CD8-positive, alpha-beta memory T cell (primary cell): ENCODE results near the gene SNTG2. TPM values are rescaled to one million over a fixed set of nuclear protein-coding genes. Genes with fewer than 3 reads are reported as not detected.

Experiments
- CTCF ChIA-PET: fragments of 350-600 bp; sonication (Branson Sonifier 250); formaldehyde crosslinking; loops from one replicate; lab custom pipeline; 2021; ENCODE audit warnings: antibody characterized with exemption; lab: Charles Lee
- POLR2A ChIA-PET: fragments of 350-600 bp; sonication (Branson Sonifier 250); formaldehyde crosslinking; loops from one replicate; lab custom pipeline; 2021; ENCODE audit warnings: antibody characterized with exemption; lab: Charles Lee
- DNase-seq, 5 donors: peaks; one replicate each; pipeline versions ENCODE4 v3.0.0 to v3.0.0-alpha.2; 2020 to 2022; ENCODE audit warnings: mixed read lengths in 1 of 5
- H3K27ac ChIP-seq: one replicate; pipeline ENCODE4 v1.7.0; 2013; ENCODE audit warnings: low read depth, mild to moderate bottlenecking, low read length, moderate library complexity
- H3K27me3 ChIP-seq: 2 replicates; pipeline ENCODE4 v1.7.0; 2013; ENCODE audit warnings: low read length, mild to moderate bottlenecking; ENCODE audit not compliant: insufficient read depth, poor library complexity, severe bottlenecking
- H3K36me3 ChIP-seq: 2 replicates; pipeline ENCODE4 v1.7.0; 2013; ENCODE audit warnings: mild to moderate bottlenecking, low read length, moderate library complexity; ENCODE audit not compliant: insufficient read depth
- H3K4me1 ChIP-seq: 2 replicates; pipeline ENCODE4 v1.7.0; 2013; ENCODE audit warnings: mild to moderate bottlenecking, low read length, moderate library complexity; ENCODE audit not compliant: insufficient read depth
- H3K4me3 ChIP-seq: 2 replicates; pipeline ENCODE4 v1.7.0; 2013; ENCODE audit warnings: mild to moderate bottlenecking, low read length
- H3K9me3 ChIP-seq: 2 replicates; pipeline ENCODE4 v1.7.0; 2013; ENCODE audit warnings: mild to moderate bottlenecking, low read length
- H3K27ac Mint-ChIP-seq, 8 donors: one replicate each; pipeline ENCODE4 v1.8.0; 2020 to 2021; ENCODE audit warnings: mixed read lengths in 8 of 8, mild to moderate bottlenecking in 6 of 8, inconsistent platforms in 3 of 8, moderate library complexity in 3 of 8
- H3K27me3 Mint-ChIP-seq, 2 donors: one replicate each; pipeline ENCODE4 v1.8.0; 2020 to 2021; ENCODE audit warnings: mixed read lengths in 2 of 2, mild to moderate bottlenecking in 1 of 2, moderate library complexity in 1 of 2
- H3K36me3 Mint-ChIP-seq, 3 donors: one replicate each; pipeline ENCODE4 v1.8.0; 2020 to 2021; ENCODE audit warnings: mixed read lengths in 3 of 3, inconsistent platforms in 1 of 3, mild to moderate bottlenecking in 1 of 3
- H3K4me1 Mint-ChIP-seq, 3 donors: one replicate each; pipeline ENCODE4 v1.8.0; 2020 to 2021; ENCODE audit warnings: mixed read lengths in 3 of 3, inconsistent platforms in 1 of 3, mild to moderate bottlenecking in 1 of 3
- H3K4me3 Mint-ChIP-seq, 7 donors: one replicate each; pipeline ENCODE4 v1.8.0; 2020 to 2021; ENCODE audit warnings: mixed read lengths in 7 of 7, mild to moderate bottlenecking in 6 of 7, moderate library complexity in 4 of 7, inconsistent platforms in 2 of 7
- H3K9me3 Mint-ChIP-seq, 5 donors: one replicate each; pipeline ENCODE4 v1.8.0; 2020 to 2022; ENCODE audit warnings: mixed read lengths in 5 of 5, mild to moderate bottlenecking in 3 of 5, moderate library complexity in 2 of 5, inconsistent platforms in 1 of 5
- polyA plus RNA-seq: library from polyadenylated mRNA; unstranded; fragments of 300-500 nt; fragmentation: Illumina TruSeq; gene quantifications from one replicate; pipeline ENCODE4 v1.2.3, GENCODE V29; 2021
- total RNA-seq, 2 experiments: library from RNA; stranded (reverse); gene quantifications; one replicate each; pipeline ENCODE4 v1.2.3, GENCODE V29; 2021

The SNTG2 gene
- total and polyA plus RNA-seq, 3 experiments from 2014 or later = 0.30 to 1.7 (median 1.3) TPM

DNA sequence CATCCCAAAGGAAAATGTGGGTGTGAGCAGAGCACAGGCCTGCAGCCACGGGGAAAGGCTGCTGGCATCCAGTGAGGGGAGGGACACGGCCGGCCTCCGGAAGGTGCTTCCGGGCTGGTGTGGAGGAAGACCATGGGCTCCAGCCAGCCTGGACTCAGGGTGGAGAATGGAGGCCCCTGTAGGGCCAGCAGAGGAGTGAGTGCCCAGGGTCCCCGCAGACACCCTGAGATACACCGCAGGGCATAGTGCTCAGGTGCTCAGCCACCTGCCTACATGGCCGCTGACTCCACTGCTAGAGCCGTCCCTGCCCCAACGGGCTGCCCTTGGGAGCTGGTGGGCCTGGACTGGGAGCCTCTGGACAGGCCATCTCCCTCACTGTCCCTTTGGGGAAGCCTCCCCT lies 28.5 kb upstream of the SNTG2 start:
- H3K27ac ChIP-seq = no peak overlapping the region
- H3K36me3 ChIP-seq = no peaks in the 10 kb centered on the region
- no peaks in the 10 kb centered on the region for H3K9me3 ChIP-seq
- CTCF ChIA-PET = no interaction called here
- no peak overlapping the region for H3K4me3 Mint-ChIP-seq
- H3K4me1 ChIP-seq = no peaks in the 10 kb centered on the region
- POLR2A ChIA-PET = no interaction called here
- H3K9me3 Mint-ChIP-seq = no peaks in the 10 kb centered on the region
- H3K36me3 Mint-ChIP-seq = no peaks in the 10 kb centered on the region
- H3K27me3 Mint-ChIP-seq = peaks cover 6 to 20% of the 10 kb centered on the region in 2 donors
- no peak overlapping the region for H3K27ac Mint-ChIP-seq
- DNase-seq = no peak
- H3K4me3 ChIP-seq = no peak overlapping the region
- H3K27me3 ChIP-seq = no peaks in the 10 kb centered on the region
- H3K4me1 Mint-ChIP-seq = no peaks in the 10 kb centered on the region

DNA sequence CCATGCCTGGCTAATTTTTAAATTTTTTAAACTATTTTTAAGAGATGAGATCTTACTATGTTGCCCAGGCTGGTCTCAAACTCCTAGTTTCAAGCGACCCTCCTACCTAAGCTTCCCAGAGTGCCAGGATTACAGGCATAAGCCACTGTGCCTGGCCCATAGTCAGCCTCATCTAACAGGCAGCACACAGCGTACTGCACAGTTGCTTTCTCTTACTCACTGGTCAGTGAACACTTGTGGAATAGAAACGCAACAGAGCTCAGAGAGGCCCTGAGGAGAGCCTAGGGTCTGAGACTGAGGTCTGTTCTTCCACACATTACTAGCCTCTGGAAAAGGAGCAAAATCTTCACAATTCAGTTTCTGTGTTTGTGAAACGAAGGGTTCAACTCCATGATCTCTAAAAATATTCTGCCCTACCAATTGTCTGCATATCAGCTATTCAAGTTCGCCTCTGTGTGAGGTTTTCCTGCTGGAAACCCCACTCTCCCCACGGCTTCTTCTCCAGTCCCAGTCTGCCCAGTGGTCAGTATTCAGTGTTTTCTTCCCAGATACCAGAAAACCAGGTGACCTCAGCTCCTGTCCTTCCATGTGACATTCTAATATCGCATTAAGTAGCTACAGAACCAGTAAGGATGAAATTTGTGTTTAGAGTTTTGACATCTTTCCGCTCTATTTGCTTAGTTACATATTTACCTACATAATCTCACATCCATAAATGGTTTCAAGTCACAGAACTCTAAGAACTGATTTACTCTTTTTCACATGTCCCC lies 26.6 kb upstream of the SNTG2 start:
- H3K27ac Mint-ChIP-seq = no peak overlapping the region
- H3K9me3 Mint-ChIP-seq = no peaks in the 10 kb centered on the region
- H3K4me1 ChIP-seq = no peaks in the 10 kb centered on the region
- no peaks in the 10 kb centered on the region for H3K36me3 Mint-ChIP-seq
- no peak overlapping the region for H3K4me3 Mint-ChIP-seq
- ChIA-PET CTCF (no interaction called here), POLR2A (no interaction called here)
- H3K36me3 ChIP-seq = no peaks in the 10 kb centered on the region
- H3K27ac ChIP-seq = no peak overlapping the region
- H3K4me3 ChIP-seq = no peak overlapping the region
- no peak for DNase-seq
- H3K4me1 Mint-ChIP-seq = no peaks in the 10 kb centered on the region
- no peaks in the 10 kb centered on the region for H3K27me3 ChIP-seq
- no peaks in the 10 kb centered on the region for H3K9me3 ChIP-seq
- H3K27me3 Mint-ChIP-seq = peaks cover 6 to 20% of the 10 kb centered on the region in 2 donors

DNA sequence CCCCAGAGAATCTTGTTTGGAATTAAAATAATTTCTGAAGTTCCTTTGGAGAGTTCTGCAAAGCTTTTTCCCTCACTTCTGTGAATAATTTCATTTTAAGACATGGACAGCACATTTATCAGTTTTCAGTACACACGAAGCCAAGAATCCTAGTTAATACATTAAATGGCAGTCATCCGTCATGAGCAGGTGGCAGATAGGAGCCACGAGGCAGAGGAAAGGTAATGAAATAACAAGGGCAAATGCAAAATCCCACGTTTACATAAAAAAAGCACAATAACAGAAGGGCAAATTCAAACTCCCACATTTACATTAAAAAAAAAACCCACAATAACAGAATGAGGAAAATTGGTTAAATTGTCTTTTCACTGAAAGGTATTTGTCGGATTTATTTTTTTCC lies 25.9 kb upstream of the SNTG2 start:
- Histone ChIP-seq H3K4me3 (no peak overlapping the region), H3K27me3 (no peaks in the 10 kb centered on the region), H3K27ac (no peak overlapping the region), H3K36me3 (no peaks in the 10 kb centered on the region), H3K4me1 (no peaks in the 10 kb centered on the region), H3K9me3 (no peaks in the 10 kb centered on the region)
- Mint-ChIP-seq H3K27ac (no peak overlapping the region), H3K4me1 (no peaks in the 10 kb centered on the region), H3K27me3 (peaks cover 6 to 20% of the 10 kb centered on the region in 2 donors), H3K9me3 (no peaks in the 10 kb centered on the region), H3K36me3 (no peaks in the 10 kb centered on the region), H3K4me3 (no peak overlapping the region)
- ChIA-PET POLR2A (no interaction called here), CTCF (no interaction called here)
- DNase-seq = no peak

DNA sequence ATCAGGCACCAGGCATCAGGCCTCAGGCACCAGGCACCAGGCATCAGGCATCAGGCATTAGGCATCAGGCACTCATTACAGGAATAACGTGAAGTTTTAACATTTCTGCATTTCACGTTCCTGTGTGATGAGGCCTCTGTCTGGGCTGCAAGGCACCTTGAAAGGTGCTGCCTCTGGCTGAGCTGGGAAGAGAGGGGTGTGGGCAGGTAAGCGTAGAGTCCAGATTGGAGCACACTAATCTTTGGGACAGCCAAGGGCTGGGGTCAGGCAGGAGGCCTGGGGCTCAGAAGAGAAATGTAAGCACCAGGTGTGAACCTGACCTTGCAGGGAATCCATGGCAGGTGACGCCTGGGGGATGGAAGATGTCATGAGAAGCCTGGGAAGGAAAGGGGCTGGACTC lies 25.3 kb upstream of the SNTG2 start:
- Histone ChIP-seq H3K36me3 (no peaks in the 10 kb centered on the region), H3K27ac (no peak overlapping the region), H3K4me1 (no peaks in the 10 kb centered on the region), H3K4me3 (no peak overlapping the region), H3K9me3 (no peaks in the 10 kb centered on the region), H3K27me3 (no peaks in the 10 kb centered on the region)
- no peak for DNase-seq
- ChIA-PET POLR2A (no interaction called here), CTCF (no interaction called here)
- Mint-ChIP-seq H3K27me3 (peaks cover 7 to 20% of the 10 kb centered on the region in 2 donors), H3K9me3 (no peaks in the 10 kb centered on the region), H3K36me3 (no peaks in the 10 kb centered on the region), H3K4me1 (no peaks in the 10 kb centered on the region), H3K4me3 (no peak overlapping the region), H3K27ac (no peak overlapping the region)

DNA sequence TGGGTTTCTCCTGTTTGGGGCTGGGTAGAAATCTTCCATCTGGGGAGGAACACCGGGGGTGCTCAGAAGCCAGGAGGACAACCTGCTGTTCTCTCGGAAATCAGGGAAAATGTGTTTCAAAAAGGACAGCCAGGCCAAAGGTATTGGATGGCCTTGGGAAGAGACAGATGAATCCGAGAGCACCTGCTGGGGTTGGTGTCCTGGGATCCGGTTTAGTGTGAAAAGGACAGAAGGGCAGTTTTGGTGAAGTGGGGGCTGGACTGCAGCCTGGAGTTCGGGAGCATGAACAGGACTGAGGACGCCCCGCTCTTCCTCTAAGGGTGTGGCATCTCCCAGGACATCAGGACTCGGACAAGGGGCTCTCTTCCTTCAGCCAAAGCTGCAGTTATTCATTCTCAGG lies 24.9 kb upstream of the SNTG2 start:
- no peaks in the 10 kb centered on the region for H3K36me3 ChIP-seq

DNA sequence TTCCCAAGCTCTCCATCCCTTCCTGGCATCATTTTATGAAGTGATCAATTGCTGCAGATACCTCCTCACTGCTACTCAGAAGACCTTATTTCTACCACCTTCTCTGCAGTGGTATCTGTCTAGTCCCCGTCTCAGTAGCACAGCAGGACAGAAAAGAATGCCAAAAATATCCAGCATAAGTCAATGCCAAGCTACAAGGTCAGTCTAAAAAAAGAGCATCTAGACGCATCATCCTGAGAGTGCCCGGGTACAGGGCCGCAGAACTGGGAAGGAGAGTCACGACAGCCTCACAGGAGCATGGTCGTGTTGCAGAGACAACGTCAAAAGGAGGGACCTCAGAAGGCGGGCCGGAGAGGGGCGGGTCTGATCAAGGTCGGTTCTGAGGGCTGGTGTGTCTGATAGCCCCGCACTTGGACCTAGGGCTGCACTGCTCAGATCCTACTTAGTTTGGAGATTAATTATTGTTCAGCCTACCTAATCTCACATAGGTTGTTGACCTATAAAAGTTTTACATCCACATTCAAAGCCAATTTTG lies 24.3 kb upstream of the SNTG2 start:
- Mint-ChIP-seq H3K27ac (peak overlapping the region in 1 of 8 donors; percentile 7), H3K9me3 (no peaks in the 10 kb centered on the region), H3K4me3 (no peak overlapping the region), H3K27me3 (peaks cover 7 to 20% of the 10 kb centered on the region in 2 donors), H3K36me3 (no peaks in the 10 kb centered on the region), H3K4me1 (no peaks in the 10 kb centered on the region)
- Histone ChIP-seq H3K27me3 (no peaks in the 10 kb centered on the region), H3K9me3 (no peaks in the 10 kb centered on the region), H3K36me3 (no peaks in the 10 kb centered on the region), H3K27ac (no peak overlapping the region), H3K4me1 (no peaks in the 10 kb centered on the region), H3K4me3 (no peak overlapping the region)
- DNase-seq = no peak
- ChIA-PET POLR2A (no interaction called here), CTCF (no interaction called here)

More for the DNA sequence above, 24.9 kb upstream of the SNTG2 start:
- Mint-ChIP-seq H3K4me3 (no peak overlapping the region), H3K27ac (no peak overlapping the region), H3K36me3 (no peaks in the 10 kb centered on the region), H3K4me1 (no peaks in the 10 kb centered on the region), H3K27me3 (peaks cover 7 to 20% of the 10 kb centered on the region in 2 donors), H3K9me3 (no peaks in the 10 kb centered on the region)
- H3K4me3 ChIP-seq = no peak overlapping the region
- H3K27ac ChIP-seq = no peak overlapping the region
- no peaks in the 10 kb centered on the region for H3K27me3 ChIP-seq
- no peaks in the 10 kb centered on the region for H3K9me3 ChIP-seq
- CTCF ChIA-PET = no interaction called here
- no peaks in the 10 kb centered on the region for H3K4me1 ChIP-seq
- no peak for DNase-seq
- POLR2A ChIA-PET = no interaction called here

DNA sequence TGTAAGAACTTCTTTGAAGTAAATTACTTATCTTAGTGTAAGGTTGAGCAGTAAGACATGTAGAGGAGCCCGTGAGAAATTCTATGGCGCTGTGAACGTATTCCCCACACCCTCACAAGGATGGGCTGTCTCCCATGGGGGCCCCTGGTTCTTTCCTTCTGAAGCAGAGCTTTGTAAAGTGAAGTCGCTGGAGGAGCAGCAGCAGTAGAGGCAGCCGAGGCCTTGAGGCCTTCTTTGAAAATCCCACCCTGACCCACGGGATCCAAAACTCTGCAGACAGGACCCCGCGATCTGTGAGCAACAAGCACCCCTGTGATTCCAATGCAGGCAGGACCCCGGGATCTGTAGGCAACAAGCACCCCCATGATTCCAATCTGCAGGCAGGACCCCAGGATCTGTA lies 23.8 kb upstream of the SNTG2 start:
- ChIA-PET CTCF (no interaction called here), POLR2A (no interaction called here)
- peaks cover 7 to 20% of the 10 kb centered on the region in 2 donors for H3K27me3 Mint-ChIP-seq
- no peak overlapping the region for H3K27ac Mint-ChIP-seq
- H3K27me3 ChIP-seq = no peaks in the 10 kb centered on the region
- H3K36me3 Mint-ChIP-seq = no peaks in the 10 kb centered on the region
- H3K9me3 ChIP-seq = no peaks in the 10 kb centered on the region
- H3K4me3 Mint-ChIP-seq = no peak overlapping the region
- DNase-seq = no peak
- no peaks in the 10 kb centered on the region for H3K4me1 ChIP-seq
- H3K4me1 Mint-ChIP-seq = no peaks in the 10 kb centered on the region
- no peaks in the 10 kb centered on the region for H3K9me3 Mint-ChIP-seq
- no peak overlapping the region for H3K4me3 ChIP-seq
- H3K27ac ChIP-seq = no peak overlapping the region
- H3K36me3 ChIP-seq = no peaks in the 10 kb centered on the region

DNA sequence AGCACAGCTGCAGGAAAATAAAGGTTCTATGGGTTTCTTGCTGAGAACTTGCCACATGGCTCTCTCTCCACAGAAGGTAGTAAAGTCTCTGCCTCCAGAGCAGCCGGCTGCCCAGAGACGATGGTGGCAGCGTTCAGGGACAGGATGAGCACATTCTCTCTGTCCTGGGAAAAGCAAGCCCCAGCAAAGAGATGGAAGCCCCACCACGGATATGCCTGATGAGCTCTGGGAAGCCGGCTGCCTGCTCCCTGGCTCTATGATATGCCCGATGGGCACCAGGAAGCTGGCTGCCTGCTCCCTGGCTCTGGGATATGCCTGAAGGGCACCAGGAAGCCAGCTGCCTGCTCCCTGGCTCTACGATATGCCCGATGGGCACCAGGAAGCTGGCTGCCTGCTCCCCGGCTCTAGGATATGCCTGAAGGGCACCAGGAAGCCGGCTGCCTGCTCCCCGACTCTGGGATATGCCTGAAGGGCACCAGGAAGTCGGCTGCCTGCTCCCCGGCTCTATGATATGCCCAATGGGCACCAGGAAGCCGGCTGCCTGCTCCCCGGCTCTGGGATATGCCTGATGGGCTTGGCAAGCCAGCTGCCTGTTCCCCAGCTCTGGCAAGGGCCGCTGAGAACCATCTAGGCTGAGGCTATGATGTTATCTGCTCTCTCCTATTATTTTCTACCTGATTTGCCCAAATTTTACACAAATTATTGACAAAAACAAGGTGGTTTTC lies 21.5 kb upstream of the SNTG2 start:
- H3K27ac Mint-ChIP-seq = no peak overlapping the region
- Histone ChIP-seq H3K4me3 (no peak overlapping the region), H3K27me3 (no peaks in the 10 kb centered on the region), H3K36me3 (no peaks in the 10 kb centered on the region), H3K4me1 (no peaks in the 10 kb centered on the region), H3K27ac (no peak overlapping the region), H3K9me3 (no peaks in the 10 kb centered on the region)
- ChIA-PET CTCF (no interaction called here), POLR2A (no interaction called here)
- H3K9me3 Mint-ChIP-seq = no peaks in the 10 kb centered on the region
- no peaks in the 10 kb centered on the region for H3K4me1 Mint-ChIP-seq
- peaks cover 6 to 13% of the 10 kb centered on the region in 2 donors for H3K27me3 Mint-ChIP-seq
- no peak overlapping the region for H3K4me3 Mint-ChIP-seq
- no peak for DNase-seq
- H3K36me3 Mint-ChIP-seq = no peaks in the 10 kb centered on the region
